Brain microvascular endothelial cell (primary cell): ENCODE measurements around the gene GPRIN1.

Experiments
- DNase-seq: peaks from one replicate; pipeline ENCODE4 v3.0.0-alpha.2; 2020
- H3K27ac ChIP-seq: fragments of 250-450 bp; sonication (Bioruptor Pico); 2 replicates; pipeline ENCODE4 v1.5.1; 2020; ENCODE audit warnings: mild to moderate bottlenecking, moderate library complexity
- H3K27me3 ChIP-seq: fragments of 250-450 bp; sonication (Bioruptor Pico); replicated peaks from 2 replicates; pipeline ENCODE4 v1.5.1; 2020; ENCODE audit warnings: mild to moderate bottlenecking
- H3K36me3 ChIP-seq: fragments of 250-450 bp; sonication (Bioruptor Pico); replicated peaks from 2 replicates; pipeline ENCODE4 v1.5.1; 2020; ENCODE audit warnings: mild to moderate bottlenecking
- H3K4me3 ChIP-seq: 2 replicates; pipeline ENCODE4 v1.5.1; 2011; ENCODE audit warnings: low read depth, mild to moderate bottlenecking, control low read depth, low read length, moderate library complexity
- CTCF ChIP-seq: IDR thresholded peaks from 2 replicates; pipeline ENCODE4 v1.5.1; 2011; ENCODE audit warnings: low read depth, mild to moderate bottlenecking, moderate library complexity, low read length, control low read depth, inconsistent platforms; ENCODE audit errors: missing control alignments
- in situ Hi-C: cut with HindIII; loops from 2 replicates; pipeline ENCODE4 v1.10.0; 2017; ENCODE audit warnings: low sequenced_read_pairs, low pct_ligation_motif_present

GPRIN1 gene

GRCh38 chr5:176596689-176597416, 13.1 kb downstream of the GPRIN1 start:
- TF ChIP-seq CTCF = peak; percentile 7
- in situ Hi-C loops = no loop called here
- Histone ChIP-seq H3K27me3 (no peaks in the 10 kb centered on the region), H3K4me3 (peak overlapping the region; percentile 27), H3K36me3 (no peaks in the 10 kb centered on the region), H3K27ac (no peak overlapping the region)
- no peak for DNase-seq

- in situ Hi-C loops = no loop called here
- H3K27ac ChIP-seq = no peak overlapping the region
- H3K36me3 ChIP-seq = no peaks in the 10 kb centered on the region
- H3K27me3 ChIP-seq = no peaks in the 10 kb centered on the region
- H3K4me3 ChIP-seq = no peak overlapping the region
- no peak for DNase-seq
- no peak for TF ChIP-seq CTCF
These were observed 13.8 kb downstream of the GPRIN1 start for GRCh38 chr5:176596069-176596644.

- Histone ChIP-seq H3K4me3 (no peak overlapping the region), H3K36me3 (no peaks in the 10 kb centered on the region), H3K27ac (no peak overlapping the region), H3K27me3 (no peaks in the 10 kb centered on the region)
- in situ Hi-C loops = no loop called here
- no peak for DNase-seq
- TF ChIP-seq CTCF = no peak
These were observed 14.5 kb downstream of the GPRIN1 start for GRCh38 chr5:176595386-176595943.

- Histone ChIP-seq H3K36me3 (no peaks in the 10 kb centered on the region), H3K27ac (no peak overlapping the region), H3K4me3 (no peak overlapping the region), H3K27me3 (no peaks in the 10 kb centered on the region)
- no peak for TF ChIP-seq CTCF
- no peak for DNase-seq
- in situ Hi-C loops = no loop called here
These were observed 15.4 kb downstream of the GPRIN1 start for GRCh38 chr5:176594554-176594953.

DNA sequence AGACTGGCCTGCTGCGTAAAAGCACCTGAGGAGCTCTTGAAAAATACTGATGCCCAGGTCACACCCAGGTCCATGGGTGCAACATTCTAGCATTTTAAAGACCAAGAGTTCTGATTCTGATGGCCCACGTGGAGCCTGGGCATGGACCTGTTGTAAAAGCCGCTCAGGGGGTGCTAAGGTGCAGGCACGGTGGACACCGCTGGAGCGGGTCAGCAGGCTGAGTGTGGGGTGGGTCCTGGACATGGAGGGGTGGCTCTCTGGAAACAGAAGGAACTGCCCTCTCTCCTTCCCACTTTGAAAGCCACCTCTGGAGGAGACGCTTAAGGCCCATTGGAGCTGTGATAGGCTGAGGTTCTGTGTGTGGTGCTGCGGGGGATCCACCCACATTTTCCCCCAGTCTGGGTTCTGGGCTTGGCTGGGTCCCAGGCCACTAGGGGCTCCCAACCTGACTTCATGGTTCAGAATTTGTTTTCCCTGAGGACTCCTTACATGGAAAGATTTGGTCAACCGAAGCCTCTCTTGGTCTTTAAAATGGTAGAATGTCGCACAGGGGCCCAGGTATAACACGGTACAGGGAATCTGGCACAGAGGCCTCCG, 16.6 kb downstream of the GPRIN1 start:
- in situ Hi-C loops = no loop called here
- Histone ChIP-seq H3K4me3 (no peak overlapping the region), H3K36me3 (no peaks in the 10 kb centered on the region), H3K27ac (no peak overlapping the region), H3K27me3 (no peaks in the 10 kb centered on the region)
- TF ChIP-seq CTCF = no peak
- no peak for DNase-seq
